Left ventricle myocardium inferior (tissue), 1 donor: Measurements from ENCODE around the gene ZNRF2. TPM values are rescaled to one million over a fixed set of nuclear protein-coding genes. Genes with fewer than 3 reads are reported as not detected.

ENCODE experiments used
- DNase-seq: peaks from one replicate; pipeline ENCODE4 v3.0.0-alpha.2; 2020
- H3K27ac ChIP-seq: fragments of 200-600 bp; replicated peaks from 2 replicates; pipeline ENCODE4 v1.8.0; 2021
- H3K27me3 ChIP-seq: fragments of 200-600 bp; 2 replicates; pipeline ENCODE4 v1.8.0; 2021; ENCODE audit warnings: low read depth
- H3K36me3 ChIP-seq: fragments of 200-600 bp; 2 replicates; pipeline ENCODE4 v1.8.0; 2021
- H3K4me1 ChIP-seq: fragments of 200-600 bp; 2 replicates; pipeline ENCODE4 v1.8.0; 2021
- H3K4me3 ChIP-seq: fragments of 200-600 bp; 2 replicates; pipeline ENCODE4 v1.8.0; 2021; ENCODE audit warnings: mild to moderate bottlenecking, moderate library complexity
- H3K9me3 ChIP-seq: fragments of 200-600 bp; replicated peaks from 2 replicates; pipeline ENCODE4 v1.8.0; 2021
- intact Hi-C: fragments of 100-400 bp; cut with micrococcal nuclease; formaldehyde crosslinking; loops from one replicate; pipeline ENCODE4 v1.11.0; 2022
- total RNA-seq: library from RNA; stranded (reverse); fragmentation: NEBNext Ultra II Directional; extraction: Animal tissue kit (Norgen Biotek cat#: 25700); gene quantifications from one replicate; pipeline ENCODE4 v1.2.1, GENCODE V29; 2021
- TF ChIP-seq, protein P1 (sequence below): fragments of 200-600 bp; IDR thresholded peaks from 2 replicates; pipeline ENCODE4 v1.8.0; 2021; ENCODE audit warnings: antibody characterized with exemption, mild to moderate bottlenecking, borderline replicate concordance
- donor health status: DM: no; HTN: yes; CAD: no; lungs with severe emphysema.

ZNRF2 gene
- total RNA-seq, 1 donor from 2014 or later: 10.9 TPM

DNA sequence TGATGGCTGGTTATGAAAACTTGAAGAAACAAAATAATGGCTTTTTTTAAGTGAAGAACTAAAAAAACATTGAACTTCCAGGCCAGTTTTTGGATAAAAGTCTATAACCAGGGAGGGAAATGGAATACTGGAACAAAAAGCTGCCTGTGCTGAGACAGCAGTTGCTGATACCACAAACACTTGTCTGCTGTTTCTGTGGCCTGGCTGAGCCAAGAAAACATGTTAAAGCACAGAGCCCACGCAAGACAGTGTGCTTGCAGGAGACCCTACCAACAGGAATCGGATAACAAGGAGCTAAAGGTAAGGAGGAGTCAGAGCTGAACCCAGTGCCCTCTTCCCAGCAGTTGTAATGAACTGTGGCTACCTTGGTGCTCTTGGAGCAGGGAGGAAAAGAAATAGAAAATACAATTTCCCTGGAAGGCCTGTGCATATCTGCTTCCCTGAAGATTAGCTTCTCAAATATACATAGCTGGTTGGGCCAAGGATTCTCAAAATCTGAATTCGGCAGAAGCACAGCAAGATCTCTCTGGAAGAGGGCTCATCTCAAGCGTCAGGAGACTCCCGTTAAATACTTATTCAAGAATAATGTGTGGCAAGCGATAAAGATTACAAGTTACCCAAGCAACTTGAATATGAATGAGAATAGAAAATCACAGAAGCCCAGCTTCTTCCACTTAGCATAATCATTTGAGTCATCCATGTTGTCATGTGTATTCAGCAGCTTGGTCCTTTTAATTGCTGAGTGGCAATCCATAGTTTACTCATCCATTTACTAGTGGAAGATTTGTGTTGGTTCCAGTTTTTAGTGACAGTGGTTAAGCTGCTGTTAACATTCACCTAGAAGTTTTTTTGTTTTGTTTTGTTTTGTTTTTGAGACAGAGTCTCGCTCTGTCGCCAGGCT, 106.6 kb downstream of the ZNRF2 start:
- intact Hi-C loops: no loop called here
- Histone ChIP-seq H3K4me3 (no peak overlapping the region), H3K9me3 (no peaks in the 10 kb centered on the region), H3K27ac (no peak overlapping the region), H3K36me3 (no peaks in the 10 kb centered on the region), H3K4me1 (no peaks in the 10 kb centered on the region), H3K27me3 (no peaks in the 10 kb centered on the region)
- TF ChIP-seq, protein P1, sequence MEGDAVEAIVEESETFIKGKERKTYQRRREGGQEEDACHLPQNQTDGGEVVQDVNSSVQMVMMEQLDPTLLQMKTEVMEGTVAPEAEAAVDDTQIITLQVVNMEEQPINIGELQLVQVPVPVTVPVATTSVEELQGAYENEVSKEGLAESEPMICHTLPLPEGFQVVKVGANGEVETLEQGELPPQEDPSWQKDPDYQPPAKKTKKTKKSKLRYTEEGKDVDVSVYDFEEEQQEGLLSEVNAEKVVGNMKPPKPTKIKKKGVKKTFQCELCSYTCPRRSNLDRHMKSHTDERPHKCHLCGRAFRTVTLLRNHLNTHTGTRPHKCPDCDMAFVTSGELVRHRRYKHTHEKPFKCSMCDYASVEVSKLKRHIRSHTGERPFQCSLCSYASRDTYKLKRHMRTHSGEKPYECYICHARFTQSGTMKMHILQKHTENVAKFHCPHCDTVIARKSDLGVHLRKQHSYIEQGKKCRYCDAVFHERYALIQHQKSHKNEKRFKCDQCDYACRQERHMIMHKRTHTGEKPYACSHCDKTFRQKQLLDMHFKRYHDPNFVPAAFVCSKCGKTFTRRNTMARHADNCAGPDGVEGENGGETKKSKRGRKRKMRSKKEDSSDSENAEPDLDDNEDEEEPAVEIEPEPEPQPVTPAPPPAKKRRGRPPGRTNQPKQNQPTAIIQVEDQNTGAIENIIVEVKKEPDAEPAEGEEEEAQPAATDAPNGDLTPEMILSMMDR: no peak
- DNase-seq: no peak

- Histone ChIP-seq H3K4me1 (no peaks in the 10 kb centered on the region), H3K27ac (no peak overlapping the region), H3K9me3 (no peaks in the 10 kb centered on the region), H3K27me3 (no peaks in the 10 kb centered on the region), H3K4me3 (no peak overlapping the region), H3K36me3 (no peaks in the 10 kb centered on the region)
- intact Hi-C loops: no loop called here
- no peak for DNase-seq
- TF ChIP-seq, protein P1: no peak
Observed at GRCh38 chr7:30391806-30392205, 107.4 kb downstream of the ZNRF2 start.

DNA sequence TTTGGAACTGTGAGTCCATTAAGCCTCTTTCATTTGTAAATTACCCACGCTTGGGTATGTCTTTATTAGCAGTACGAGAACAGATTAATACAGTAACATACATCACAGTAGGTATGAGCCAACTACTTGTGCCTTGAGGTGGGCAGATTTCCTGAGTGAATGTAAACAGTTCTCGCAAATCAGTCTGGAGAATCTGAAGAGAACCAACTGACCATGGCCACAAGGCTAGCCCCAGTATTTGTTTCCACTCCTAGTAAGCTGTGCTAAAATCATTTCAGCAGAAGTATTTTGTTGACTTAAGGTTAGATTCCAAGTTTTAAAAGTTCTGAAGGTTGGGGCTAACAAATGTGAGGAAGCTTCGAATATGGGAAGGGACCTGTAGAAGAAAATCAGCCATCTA, 111.3 kb downstream of the ZNRF2 start:
- Histone ChIP-seq H3K27me3 (no peaks in the 10 kb centered on the region), H3K36me3 (no peaks in the 10 kb centered on the region), H3K9me3 (no peaks in the 10 kb centered on the region), H3K4me3 (no peak overlapping the region), H3K27ac (no peak overlapping the region), H3K4me1 (no peaks in the 10 kb centered on the region)
- TF ChIP-seq, protein P1: no peak
- no peak for DNase-seq
- intact Hi-C loops: no loop called here

DNA sequence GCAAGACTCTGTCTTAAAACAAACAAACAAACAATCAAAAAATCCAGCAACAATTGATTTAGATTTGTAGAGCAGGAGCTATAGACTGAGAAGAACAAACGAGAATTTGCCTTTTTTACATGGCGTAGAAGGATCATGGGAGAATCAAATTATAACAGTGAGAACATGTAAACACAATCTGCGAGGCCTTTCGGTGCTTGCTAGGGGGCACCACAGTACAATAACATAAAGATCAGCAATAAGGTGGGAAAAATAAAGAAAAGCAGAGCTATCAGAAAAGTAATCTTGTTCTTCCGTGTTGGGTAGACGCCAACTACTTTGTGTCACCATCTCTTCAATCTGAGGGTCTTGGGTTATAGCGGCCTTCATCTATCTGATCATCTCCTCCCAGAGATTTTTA, 112.0 kb downstream of the ZNRF2 start:
- no peak for DNase-seq
- no peaks in the 10 kb centered on the region for H3K4me1 ChIP-seq
- H3K4me3 ChIP-seq: no peak overlapping the region
- no peaks in the 10 kb centered on the region for H3K9me3 ChIP-seq
- intact Hi-C loops: no loop called here
- H3K36me3 ChIP-seq: no peaks in the 10 kb centered on the region
- H3K27me3 ChIP-seq: no peaks in the 10 kb centered on the region
- TF ChIP-seq, protein P1: peak; percentile 32
- H3K27ac ChIP-seq: no peak overlapping the region

GRCh38 chr7:30403477-30403876, 119.1 kb downstream of the ZNRF2 start:
- Histone ChIP-seq H3K9me3 (no peaks in the 10 kb centered on the region), H3K4me1 (peaks cover 10% of the 10 kb centered on the region), H3K27me3 (no peaks in the 10 kb centered on the region), H3K4me3 (no peak overlapping the region), H3K27ac (no peak overlapping the region), H3K36me3 (peaks cover 8% of the 10 kb centered on the region)
- no peak for DNase-seq
- intact Hi-C loops: no loop called here
- TF ChIP-seq, protein P1: no peak
